ENCODE data around the gene PIN4. TPM values are rescaled to one million over a fixed set of nuclear protein-coding genes. Genes with fewer than 3 reads are reported as not detected.
A peak's percentile ranks its signal among the peaks of the same experiment; 100 is the strongest.

Gene PIN4
- total RNA-seq, 4 donors from 2014 or later: 4.6 to 12.4 (median 6.5) TPM; not detected in 1

GRCh38 chrX:72238183-72238582 is 56.6 kb downstream of the PIN4 start:
- intact Hi-C loops (cut with DNase I; ENCODE audit: low total_unique reads): no loop called here

GRCh38 chrX:72238721-72239475 is 57.3 kb downstream of the PIN4 start, which contains the start of gene ERCC6L:
ERCC6L (minus strand) TSS chrX:72239027; CDS start chrX:72238911, 116 bp downstream.
- WGBS, 2 donors: 1 to 39% methylated on average over 38 to 53 of the region's 59 CpGs
- TF ChIP-seq POLR2A (IDR thresholded peaks at IDR 0.05): no peak
- TF ChIP-seq CTCF (IDR thresholded peaks at IDR 0.05): no peak
- intact Hi-C loops (cut with DNase I; ENCODE audit: low total_unique reads): no loop called here
- no peak within 1 kb of the TSS for H3K4me3 ChIP-seq (ENCODE audit: low read depth, poor library complexity, severe bottlenecking)
- peak; percentile 74 to 95 for DNase-seq (ENCODE audit: low spot score in 2 of 2)

More at GRCh38 chrX:72238183-72238582, 56.6 kb downstream of the PIN4 start:
- no peak for DNase-seq (ENCODE audit: low spot score in 2 of 2)
- WGBS, 2 donors: 9 to 39% methylated on average over 6 of the region's 6 CpGs
- no peak for TF ChIP-seq CTCF (IDR thresholded peaks at IDR 0.05)
- no peak for TF ChIP-seq POLR2A (IDR thresholded peaks at IDR 0.05)
- no peak overlapping the region for H3K4me3 ChIP-seq (ENCODE audit: low read depth, poor library complexity, severe bottlenecking)

GRCh38 chrX:72240976-72241375 is 59.4 kb downstream of the PIN4 start:
- 82 to 83% methylated on average over 4 of the region's 4 CpGs for WGBS, 2 donors
- TF ChIP-seq CTCF (IDR thresholded peaks at IDR 0.05): no peak
- TF ChIP-seq POLR2A (IDR thresholded peaks at IDR 0.05): no peak
- DNase-seq (ENCODE audit: low spot score in 2 of 2): no peak
- no peak overlapping the region for H3K4me3 ChIP-seq (ENCODE audit: low read depth, poor library complexity, severe bottlenecking)
- intact Hi-C loops (cut with DNase I; ENCODE audit: low total_unique reads): no loop called here

GRCh38 chrX:72243472-72243871 is 61.9 kb downstream of the PIN4 start:
- no peak for TF ChIP-seq CTCF (IDR thresholded peaks at IDR 0.05)
- TF ChIP-seq POLR2A (IDR thresholded peaks at IDR 0.05): no peak
- WGBS, 2 donors: 24 to 28% methylated on average over 3 of the region's 3 CpGs
- intact Hi-C loops (cut with DNase I; ENCODE audit: low total_unique reads): no loop called here
- no peak overlapping the region for H3K4me3 ChIP-seq (ENCODE audit: low read depth, poor library complexity, severe bottlenecking)
- no peak for DNase-seq (ENCODE audit: low spot score in 2 of 2)

- 85 to 100% methylated on average over 1 to 3 of the region's 3 CpGs for whole genome bisulfite sequencing, 2 donors
- TF ChIP-seq CTCF (IDR thresholded peaks at IDR 0.05) (no peak), POLR2A (IDR thresholded peaks at IDR 0.05) (no peak)
- DNase-seq (ENCODE audit: low spot score in 2 of 2): no peak
- no peak overlapping the region for H3K4me3 ChIP-seq (ENCODE audit: low read depth, poor library complexity, severe bottlenecking)
- intact Hi-C loops (cut with DNase I; ENCODE audit: low total_unique reads): no loop called here
Measured at GRCh38 chrX:72245461-72246089, 64.0 kb downstream of the PIN4 start.

Data from lower leg skin (tissue), 4 donors.